Ovary (tissue), 3 donors: ENCODE results near the gene SH3PXD2A.

Source experiments
- EP300 ChIP-seq: sonication (generic); formaldehyde crosslinking; IDR thresholded peaks from one replicate; pipeline ENCODE4 v1.6.1; 2017; ENCODE audit warnings: antibody characterized with exemption
- POLR2A ChIP-seq: fragments of 450-650 bp; IDR thresholded peaks from one replicate; pipeline ENCODE4 v1.6.1; 2017; ENCODE audit warnings: antibody characterized with exemption, mild to moderate bottlenecking, moderate library complexity
- TF ChIP-seq, protein P1 (sequence below), 3 donors: fragments of 450-650 bp in 2 of 3; fragments of 200-600 bp in 1 of 3; IDR thresholded peaks; one replicate each; pipeline versions ENCODE4 v1.5.1 to v1.8.0; 2016 to 2022; ENCODE audit warnings: antibody characterized with exemption in 3 of 3, mild to moderate bottlenecking in 1 of 3
- donor health status: DM: no; HTN: no; CAD: no.

DNA sequence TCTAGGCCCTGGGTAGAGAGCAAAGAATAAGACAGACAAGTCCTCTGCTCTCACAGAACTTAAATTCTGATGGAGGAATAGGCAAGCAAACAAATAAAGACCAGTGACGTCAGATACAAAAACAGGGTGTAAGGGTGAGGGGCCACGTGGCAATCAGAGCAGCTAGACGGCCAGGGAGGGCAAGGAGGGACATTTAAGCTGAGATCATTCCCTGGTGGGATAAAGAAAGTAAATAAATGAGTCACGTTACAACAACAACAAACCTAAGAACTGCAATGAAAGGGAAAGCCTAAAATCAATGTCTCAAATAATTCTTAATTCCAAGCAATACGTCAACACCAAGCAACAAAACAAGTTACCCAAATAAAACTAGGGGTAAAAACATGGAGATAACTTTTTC, 40.8 kb upstream of the SH3PXD2A start:
- TF ChIP-seq, protein P1, sequence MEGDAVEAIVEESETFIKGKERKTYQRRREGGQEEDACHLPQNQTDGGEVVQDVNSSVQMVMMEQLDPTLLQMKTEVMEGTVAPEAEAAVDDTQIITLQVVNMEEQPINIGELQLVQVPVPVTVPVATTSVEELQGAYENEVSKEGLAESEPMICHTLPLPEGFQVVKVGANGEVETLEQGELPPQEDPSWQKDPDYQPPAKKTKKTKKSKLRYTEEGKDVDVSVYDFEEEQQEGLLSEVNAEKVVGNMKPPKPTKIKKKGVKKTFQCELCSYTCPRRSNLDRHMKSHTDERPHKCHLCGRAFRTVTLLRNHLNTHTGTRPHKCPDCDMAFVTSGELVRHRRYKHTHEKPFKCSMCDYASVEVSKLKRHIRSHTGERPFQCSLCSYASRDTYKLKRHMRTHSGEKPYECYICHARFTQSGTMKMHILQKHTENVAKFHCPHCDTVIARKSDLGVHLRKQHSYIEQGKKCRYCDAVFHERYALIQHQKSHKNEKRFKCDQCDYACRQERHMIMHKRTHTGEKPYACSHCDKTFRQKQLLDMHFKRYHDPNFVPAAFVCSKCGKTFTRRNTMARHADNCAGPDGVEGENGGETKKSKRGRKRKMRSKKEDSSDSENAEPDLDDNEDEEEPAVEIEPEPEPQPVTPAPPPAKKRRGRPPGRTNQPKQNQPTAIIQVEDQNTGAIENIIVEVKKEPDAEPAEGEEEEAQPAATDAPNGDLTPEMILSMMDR (IDR thresholded peaks at IDR 0.05) = no peak
- TF ChIP-seq POLR2A (no peak), EP300 (no peak)
